ENCODE measurements around the gene SRF.

Gene SRF

DNA sequence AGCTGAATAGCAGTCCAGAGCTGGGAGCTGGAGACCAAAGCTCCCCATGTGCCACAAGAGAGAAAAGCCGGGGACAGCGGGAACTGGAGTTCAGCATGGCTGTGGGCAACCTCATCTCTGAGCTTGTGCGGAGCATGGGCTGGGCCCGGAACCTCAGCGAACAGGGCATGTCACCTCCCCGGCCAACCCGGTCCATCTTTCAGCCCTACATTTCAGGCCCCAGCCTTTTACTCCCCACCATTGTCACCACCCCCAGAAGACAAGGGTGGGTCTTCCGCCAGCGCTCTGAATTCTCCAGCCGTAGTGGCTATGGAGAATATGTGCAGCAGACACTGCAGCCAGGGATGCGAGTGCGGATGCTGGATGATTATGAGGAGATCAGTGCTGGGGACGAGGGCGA is 14.9 kb downstream of the SRF start:
- no peak for DNase-seq (ENCODE audit: low spot score in 2 of 2)
- no peak overlapping the region for H3K4me3 Mint-ChIP-seq
- peak overlapping the region; percentile 85 for H3K27ac Mint-ChIP-seq
- H3K4me1 Mint-ChIP-seq = peaks cover 48% of the 10 kb centered on the region
- H3K36me3 Mint-ChIP-seq = peaks cover 72% of the 10 kb centered on the region
- no peaks in the 10 kb centered on the region for H3K9me3 Mint-ChIP-seq
- no peak for ATAC-seq

DNA sequence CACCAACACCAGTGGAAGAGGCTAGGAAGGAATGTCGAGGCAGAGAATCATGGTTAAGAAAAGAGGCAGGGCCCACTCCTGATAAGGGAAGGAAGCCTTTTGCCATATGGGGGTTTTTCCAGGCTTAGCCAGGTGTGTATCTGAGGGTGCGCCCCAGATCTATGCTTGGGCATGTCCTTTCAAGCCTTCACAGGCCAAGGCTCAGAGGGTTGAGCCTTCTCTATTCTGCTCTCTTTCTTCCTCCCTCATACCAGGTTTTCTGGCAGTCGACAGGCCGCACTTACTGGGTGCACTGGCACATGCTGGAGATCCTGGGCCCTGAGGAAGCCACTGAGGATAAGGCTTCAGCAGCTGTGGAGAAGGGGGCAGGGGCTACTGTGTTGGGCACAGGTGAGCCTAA is 15.6 kb downstream of the SRF start:
- Mint-ChIP-seq H3K4me1 (peaks cover 41% of the 10 kb centered on the region), H3K36me3 (peaks cover 73% of the 10 kb centered on the region), H3K4me3 (no peak overlapping the region), H3K27ac (peak overlapping the region; percentile 85), H3K9me3 (no peaks in the 10 kb centered on the region)
- no peak for ATAC-seq
- no peak for DNase-seq (ENCODE audit: low spot score in 2 of 2)

DNA sequence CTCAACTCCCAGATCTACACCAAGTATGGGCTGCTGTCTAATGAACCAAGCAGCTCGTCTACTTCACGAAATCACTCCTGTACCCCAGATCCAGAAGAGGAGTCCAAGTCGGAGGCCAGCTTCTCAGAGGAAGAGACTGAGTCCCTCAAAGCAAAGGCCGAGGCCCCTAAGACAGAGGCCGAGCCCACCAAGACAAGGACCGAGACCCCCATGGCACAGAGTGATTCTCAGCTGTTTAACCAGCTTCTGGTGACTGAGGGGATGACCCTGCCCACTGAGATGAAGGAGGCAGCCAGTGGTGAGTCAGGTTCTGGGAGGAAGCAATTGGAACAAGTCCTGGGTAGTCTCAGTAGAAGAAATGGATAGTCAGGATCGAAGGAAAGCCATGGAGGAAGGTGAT is 16.8 kb downstream of the SRF start:
- DNase-seq (ENCODE audit: low spot score in 2 of 2) = no peak
- Mint-ChIP-seq H3K9me3 (no peaks in the 10 kb centered on the region), H3K36me3 (peaks cover 82% of the 10 kb centered on the region), H3K4me3 (no peak overlapping the region), H3K4me1 (peaks cover 37% of the 10 kb centered on the region), H3K27ac (peak overlapping the region; percentile 85)
- ATAC-seq = no peak

DNA sequence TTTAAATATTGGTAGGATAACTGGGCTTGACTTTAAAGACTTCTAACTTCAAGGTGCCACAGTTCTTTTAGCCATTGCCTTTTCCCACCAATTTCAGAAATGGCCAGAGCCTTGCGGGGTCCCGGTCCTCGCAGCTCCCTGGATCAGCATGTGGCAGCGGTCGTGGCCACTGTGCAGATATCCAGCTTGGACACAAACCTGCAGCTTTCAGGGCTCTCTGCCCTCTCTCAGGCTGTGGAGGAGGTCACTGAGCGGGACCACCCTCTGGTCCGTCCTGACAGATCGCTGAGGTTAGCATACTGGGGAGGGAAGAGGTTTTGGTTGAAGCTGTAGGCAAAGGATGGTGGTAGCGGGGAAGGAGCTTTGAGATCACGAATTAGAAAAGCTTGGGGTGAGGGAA is 17.4 kb downstream of the SRF start:
- H3K36me3 Mint-ChIP-seq = peaks cover 86% of the 10 kb centered on the region
- no peak for DNase-seq (ENCODE audit: low spot score in 2 of 2)
- H3K4me1 Mint-ChIP-seq = peaks cover 36% of the 10 kb centered on the region
- H3K27ac Mint-ChIP-seq = no peak overlapping the region
- no peak for ATAC-seq
- H3K4me3 Mint-ChIP-seq = no peak overlapping the region
- H3K9me3 Mint-ChIP-seq = no peaks in the 10 kb centered on the region

DNA sequence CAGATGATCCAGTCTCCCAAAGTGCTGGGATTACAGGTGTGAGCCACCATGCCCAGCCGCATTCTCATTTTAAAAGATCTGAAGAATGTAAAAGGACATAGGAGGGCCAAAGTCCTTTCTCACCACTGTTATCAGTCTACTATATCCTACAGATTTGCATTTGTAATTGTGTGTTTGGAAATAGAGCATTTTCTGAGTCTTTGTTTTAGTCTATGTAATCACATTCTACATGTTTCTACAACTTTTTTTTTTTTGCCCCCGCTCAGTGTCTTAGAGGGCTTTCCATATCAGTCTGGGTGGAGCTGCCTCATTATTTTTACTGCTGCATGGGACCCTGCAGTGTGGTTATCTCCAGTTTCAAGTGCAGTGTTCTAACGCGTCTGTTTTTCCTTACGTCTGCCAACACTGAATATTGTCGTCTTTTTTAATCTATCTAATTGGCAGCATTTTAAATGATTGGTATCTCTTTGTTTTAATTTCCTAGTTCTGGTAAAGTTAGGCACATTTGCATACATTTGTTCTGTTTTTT is 18.8 kb downstream of the SRF start:
- DNase-seq (ENCODE audit: low spot score in 2 of 2) = no peak
- Mint-ChIP-seq H3K9me3 (no peaks in the 10 kb centered on the region), H3K27ac (no peak overlapping the region), H3K4me1 (peaks cover 22% of the 10 kb centered on the region), H3K36me3 (peaks cover 91% of the 10 kb centered on the region), H3K4me3 (no peak overlapping the region)
- ATAC-seq = no peak

DNA sequence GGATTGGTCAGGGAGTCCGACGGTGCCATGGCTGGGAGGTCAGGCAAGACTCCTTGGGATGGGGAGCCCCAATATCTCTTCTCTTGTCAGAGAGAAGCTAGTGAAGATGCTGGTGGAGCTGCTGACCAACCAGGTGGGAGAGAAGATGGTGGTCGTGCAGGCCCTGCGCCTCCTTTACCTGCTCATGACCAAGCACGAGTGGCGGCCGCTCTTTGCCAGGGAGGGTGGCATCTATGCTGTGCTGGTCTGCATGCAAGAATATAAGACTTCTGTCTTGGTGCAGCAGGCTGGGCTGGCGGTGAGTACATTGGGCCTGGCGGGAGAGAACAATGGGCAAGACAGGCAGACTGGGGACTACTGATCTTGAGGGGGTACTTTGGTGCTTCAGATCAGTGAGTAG is 21.8 kb downstream of the SRF start:
- H3K9me3 Mint-ChIP-seq = no peaks in the 10 kb centered on the region
- H3K27ac Mint-ChIP-seq = peak overlapping the region; percentile 51
- ATAC-seq (no peak), DNase-seq (ENCODE audit: low spot score in 2 of 2) (no peak)
- no peak overlapping the region for H3K4me3 Mint-ChIP-seq
- peaks cover 9% of the 10 kb centered on the region for H3K4me1 Mint-ChIP-seq
- H3K36me3 Mint-ChIP-seq = peaks cover 80% of the 10 kb centered on the region

DNA sequence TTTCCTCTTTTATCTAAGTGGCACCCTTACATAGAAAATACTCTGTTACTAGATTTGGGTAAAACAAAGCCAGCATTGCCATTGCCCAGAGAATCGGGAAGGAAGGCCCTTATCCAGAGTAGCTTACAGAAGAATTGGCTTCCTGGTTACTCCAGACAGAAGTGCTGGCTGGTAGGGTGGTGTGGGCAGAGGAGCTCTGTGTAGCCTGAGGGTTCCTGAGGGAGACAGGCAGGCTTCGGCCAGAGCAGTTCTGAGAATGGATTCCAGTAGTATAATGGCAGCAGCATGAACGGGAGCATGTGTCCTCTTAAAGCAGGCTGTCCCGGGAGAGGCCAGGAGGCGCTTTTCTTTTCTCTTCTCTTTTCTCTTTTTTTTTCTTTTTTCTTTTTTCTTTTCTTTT is 22.9 kb downstream of the SRF start:
- DNase-seq (ENCODE audit: low spot score in 2 of 2) (no peak), ATAC-seq (no peak)
- H3K36me3 Mint-ChIP-seq = peaks cover 79% of the 10 kb centered on the region
- H3K9me3 Mint-ChIP-seq = no peaks in the 10 kb centered on the region
- H3K27ac Mint-ChIP-seq = no peak overlapping the region
- H3K4me1 Mint-ChIP-seq = peaks cover 9% of the 10 kb centered on the region
- no peak overlapping the region for H3K4me3 Mint-ChIP-seq

DNA sequence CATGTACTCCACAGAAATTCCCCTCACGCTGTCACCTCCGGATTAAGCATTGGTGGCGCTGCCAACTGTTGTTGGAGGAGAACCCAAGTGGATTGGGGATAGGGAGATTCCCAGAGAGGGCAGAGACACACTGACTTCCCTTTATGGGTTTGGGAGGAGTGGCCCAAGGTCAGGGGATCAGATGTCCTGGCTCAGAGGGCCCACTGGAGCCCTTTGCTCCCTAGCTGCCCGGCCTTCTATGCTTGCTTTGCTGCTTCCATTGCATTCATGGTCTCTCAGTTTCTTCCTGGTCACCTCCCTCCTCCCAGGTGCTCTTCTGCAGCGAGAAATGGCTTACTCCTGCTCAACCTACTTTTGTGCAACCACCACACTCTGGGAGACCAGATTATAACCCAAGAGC is 25.3 kb downstream of the SRF start:
- Mint-ChIP-seq H3K4me3 (no peak overlapping the region), H3K9me3 (no peaks in the 10 kb centered on the region), H3K4me1 (peaks cover 9% of the 10 kb centered on the region), H3K27ac (peak overlapping the region; percentile 68), H3K36me3 (peaks cover 57% of the 10 kb centered on the region)
- ATAC-seq (no peak), DNase-seq (ENCODE audit: low spot score in 2 of 2) (no peak)

DNA sequence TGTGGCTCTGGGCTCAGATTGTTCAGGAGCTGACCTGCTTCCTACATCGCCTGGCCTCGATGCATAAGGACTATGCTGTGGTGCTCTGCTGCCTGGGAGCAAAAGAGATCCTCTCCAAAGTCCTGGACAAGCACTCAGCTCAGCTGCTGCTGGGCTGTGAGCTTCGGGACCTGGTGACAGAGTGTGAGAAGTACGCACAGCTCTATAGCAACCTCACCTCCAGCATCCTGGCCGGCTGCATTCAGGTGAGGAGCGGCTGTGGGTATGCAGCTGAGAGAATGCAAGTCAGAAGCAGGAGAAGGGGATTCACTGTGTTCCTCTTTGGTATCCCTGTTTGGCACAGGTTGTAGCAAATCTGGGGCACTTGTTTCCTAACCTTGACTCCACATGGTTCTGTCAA is 28.8 kb downstream of the SRF start:
- Mint-ChIP-seq H3K27ac (peak overlapping the region; percentile 66), H3K9me3 (no peaks in the 10 kb centered on the region), H3K4me3 (no peak overlapping the region), H3K36me3 (peaks cover 33% of the 10 kb centered on the region), H3K4me1 (no peaks in the 10 kb centered on the region)
- ATAC-seq (no peak), DNase-seq (ENCODE audit: low spot score in 2 of 2) (no peak)

DNA sequence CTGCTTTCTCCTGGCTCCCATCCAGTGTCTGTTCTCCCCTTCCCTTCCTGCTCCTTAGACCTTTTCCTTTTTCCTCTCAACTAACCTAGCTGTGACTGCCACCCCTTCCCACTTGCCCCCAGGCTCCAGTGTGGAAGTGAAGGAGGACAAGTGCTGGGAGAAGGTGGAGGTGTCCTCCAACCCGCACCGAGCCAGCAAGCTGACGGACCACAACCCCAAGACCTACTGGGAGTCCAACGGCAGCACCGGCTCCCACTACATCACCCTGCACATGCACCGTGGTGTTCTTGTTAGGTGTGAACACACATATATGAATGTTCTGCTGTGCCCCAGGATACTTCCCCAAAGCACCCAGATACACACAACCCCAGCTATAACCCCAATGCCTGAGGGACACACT is 29.5 kb downstream of the SRF start:
- H3K9me3 Mint-ChIP-seq = no peaks in the 10 kb centered on the region
- peak overlapping the region; percentile 66 for H3K27ac Mint-ChIP-seq
- ATAC-seq = no peak
- DNase-seq (ENCODE audit: low spot score in 2 of 2) = no peak
- no peaks in the 10 kb centered on the region for H3K4me1 Mint-ChIP-seq
- no peak overlapping the region for H3K4me3 Mint-ChIP-seq
- H3K36me3 Mint-ChIP-seq = peaks cover 33% of the 10 kb centered on the region

DNA sequence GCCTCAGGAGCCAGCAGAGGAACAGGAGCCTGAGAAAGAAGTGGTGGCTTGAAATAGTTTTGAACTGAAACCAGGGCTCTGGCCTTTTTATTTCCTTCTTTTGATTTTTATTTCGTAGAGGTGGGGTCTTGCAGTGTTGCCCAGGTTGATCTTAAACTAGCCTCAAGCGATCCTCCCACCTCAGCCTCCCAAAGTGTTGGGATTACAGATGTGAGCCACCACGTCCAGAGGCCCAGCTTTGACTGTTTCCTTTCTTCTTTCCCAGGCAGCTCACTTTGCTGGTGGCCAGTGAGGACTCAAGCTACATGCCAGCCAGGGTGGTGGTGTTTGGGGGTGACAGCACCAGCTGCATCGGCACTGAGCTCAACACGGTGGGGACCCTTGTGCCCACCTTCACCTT is 31.4 kb downstream of the SRF start:
- Mint-ChIP-seq H3K27ac (peak overlapping the region; percentile 66), H3K9me3 (no peaks in the 10 kb centered on the region), H3K36me3 (peaks cover 36% of the 10 kb centered on the region), H3K4me1 (no peaks in the 10 kb centered on the region), H3K4me3 (no peak overlapping the region)
- ATAC-seq (no peak), DNase-seq (ENCODE audit: low spot score in 2 of 2) (no peak)

DNA sequence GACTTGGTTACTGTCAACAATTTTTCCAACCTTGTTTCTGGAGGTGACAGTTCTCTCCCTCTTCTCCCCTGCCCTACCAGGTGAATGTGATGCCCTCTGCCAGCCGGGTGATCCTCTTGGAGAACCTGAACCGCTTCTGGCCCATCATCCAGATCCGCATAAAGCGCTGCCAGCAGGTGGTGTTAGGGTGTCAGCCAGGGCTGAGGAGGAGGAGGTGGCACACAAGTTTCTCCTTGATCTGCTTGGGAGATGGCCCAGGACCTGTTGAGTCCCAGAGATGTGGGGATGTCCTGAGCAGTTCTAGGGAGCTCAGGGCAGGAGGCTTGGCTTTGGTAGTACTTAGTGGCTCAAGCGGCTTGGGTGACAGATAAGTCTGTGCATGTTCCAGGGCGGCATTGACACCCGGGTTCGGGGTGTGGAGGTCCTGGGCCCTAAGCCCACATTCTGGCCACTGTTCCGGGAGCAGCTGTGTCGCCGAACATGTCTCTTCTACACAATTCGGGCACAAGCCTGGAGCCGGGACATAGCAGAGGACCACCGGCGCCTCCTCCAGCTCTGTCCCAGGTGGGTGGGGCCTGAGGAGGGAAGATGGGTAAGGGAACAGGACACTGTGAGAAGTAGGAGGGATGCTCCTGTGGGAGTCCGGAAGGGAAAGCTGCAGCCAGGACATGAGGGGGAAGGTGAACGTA is 32.1 kb downstream of the SRF start:
- Mint-ChIP-seq H3K27ac (no peak overlapping the region), H3K4me3 (no peak overlapping the region), H3K36me3 (peaks cover 29% of the 10 kb centered on the region), H3K4me1 (no peaks in the 10 kb centered on the region), H3K9me3 (no peaks in the 10 kb centered on the region)
- DNase-seq (ENCODE audit: low spot score in 2 of 2) (no peak), ATAC-seq (no peak)

DNA sequence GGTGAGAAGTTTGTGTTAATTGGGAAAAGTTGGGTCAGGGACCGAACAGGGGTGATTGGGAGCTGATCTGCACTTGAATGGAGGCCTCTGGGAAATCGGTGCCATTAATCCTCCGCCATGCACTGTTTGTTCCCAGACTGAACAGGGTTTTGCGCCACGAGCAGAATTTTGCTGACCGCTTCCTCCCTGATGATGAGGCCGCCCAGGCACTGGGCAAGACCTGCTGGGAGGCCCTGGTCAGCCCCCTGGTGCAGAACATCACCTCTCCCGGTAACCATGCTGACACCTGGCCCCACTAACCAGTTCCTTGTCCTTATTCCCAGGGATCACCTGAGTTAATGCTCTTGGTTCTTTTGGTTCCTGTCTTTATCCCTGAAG is 32.6 kb downstream of the SRF start:
- Mint-ChIP-seq H3K9me3 (no peaks in the 10 kb centered on the region), H3K27ac (peak overlapping the region; percentile 58), H3K36me3 (peaks cover 25% of the 10 kb centered on the region), H3K4me1 (no peaks in the 10 kb centered on the region), H3K4me3 (no peak overlapping the region)
- no peak for DNase-seq (ENCODE audit: low spot score in 2 of 2)
- ATAC-seq = no peak

DNA sequence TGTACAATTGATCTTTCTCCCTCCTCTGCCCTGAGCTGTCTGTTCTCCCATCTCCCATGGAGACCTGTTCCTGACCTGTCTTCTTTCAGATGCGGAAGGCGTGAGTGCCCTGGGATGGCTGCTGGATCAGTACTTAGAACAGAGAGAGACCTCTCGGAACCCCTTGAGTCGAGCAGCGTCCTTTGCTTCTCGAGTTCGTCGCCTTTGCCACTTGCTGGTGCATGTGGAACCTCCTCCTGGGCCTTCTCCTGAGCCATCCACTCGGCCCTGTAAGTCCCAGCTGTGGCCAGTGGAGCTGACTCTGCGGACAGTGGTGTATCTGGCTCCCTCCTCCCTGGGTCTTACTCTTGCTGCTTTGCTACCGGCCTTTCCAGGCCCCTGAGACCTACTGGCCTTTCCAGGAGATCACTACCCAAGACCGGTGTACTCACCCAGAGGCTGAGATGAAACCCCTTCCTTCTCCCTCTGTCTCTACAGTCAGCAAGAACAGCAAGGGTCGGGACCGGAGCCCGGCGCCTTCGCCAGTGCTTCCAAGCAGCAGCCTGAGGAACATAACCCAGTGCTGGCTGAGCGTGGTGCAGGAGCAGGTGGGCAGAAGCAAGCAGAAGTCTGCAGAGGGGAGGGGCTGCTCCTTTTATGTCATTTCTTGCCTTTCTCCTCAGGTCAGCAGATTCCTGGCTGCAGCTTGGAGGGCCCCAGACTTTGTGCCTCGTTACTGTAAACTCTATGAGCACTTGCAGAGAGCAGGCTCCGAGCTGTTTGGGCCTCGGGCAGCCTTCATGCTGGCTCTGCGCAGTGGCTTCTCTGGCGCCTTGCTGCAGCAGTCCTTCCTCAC is 33.4 kb downstream of the SRF start:
- H3K36me3 Mint-ChIP-seq = peaks cover 21% of the 10 kb centered on the region
- H3K4me1 Mint-ChIP-seq = no peaks in the 10 kb centered on the region

DNA sequence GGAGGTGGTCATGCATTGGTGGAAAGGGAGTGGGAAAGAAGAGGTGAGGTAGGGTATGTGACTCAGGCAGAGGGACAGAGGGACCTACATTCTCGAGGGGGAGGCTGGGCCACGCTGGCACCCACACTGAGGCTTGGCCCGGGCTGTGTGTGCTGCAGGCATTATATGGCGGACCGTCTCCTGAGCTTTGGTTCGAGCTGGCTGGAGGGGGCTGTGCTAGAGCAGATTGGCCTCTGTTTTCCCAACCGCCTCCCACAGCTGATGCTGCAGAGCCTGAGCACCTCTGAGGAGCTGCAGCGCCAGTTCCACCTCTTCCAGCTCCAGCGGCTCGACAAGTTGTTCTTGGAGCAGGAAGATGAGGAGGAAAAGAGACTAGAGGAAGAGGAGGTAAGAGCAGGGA is 34.8 kb downstream of the SRF start:
- no peaks in the 10 kb centered on the region for H3K4me1 Mint-ChIP-seq

More for the DNA sequence above, 33.4 kb downstream of the SRF start:
- ATAC-seq (no peak), DNase-seq (ENCODE audit: low spot score in 2 of 2) (no peak)
- Mint-ChIP-seq H3K27ac (peak overlapping the region; percentile 58), H3K4me3 (no peak overlapping the region), H3K9me3 (no peaks in the 10 kb centered on the region)

DNA sequence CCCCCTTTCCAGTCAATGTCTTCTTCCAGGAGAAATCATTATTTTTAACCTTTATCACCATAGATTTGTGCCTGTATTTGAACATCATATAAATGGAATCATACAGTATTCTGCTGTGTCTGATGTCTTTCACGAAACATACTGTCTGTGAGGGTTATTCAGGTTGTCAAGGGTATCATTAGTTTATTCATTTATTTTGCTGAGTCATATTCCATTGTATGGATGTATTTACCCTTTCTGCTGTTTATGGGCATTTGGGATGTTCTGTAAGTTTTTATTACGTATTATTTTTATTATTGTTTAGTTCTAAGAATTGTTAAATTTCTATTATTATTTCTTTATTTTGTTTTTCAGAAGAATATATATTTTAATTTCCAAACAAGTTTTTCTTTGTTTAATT is 36.2 kb downstream of the SRF start:
- no peaks in the 10 kb centered on the region for H3K4me1 Mint-ChIP-seq
- H3K4me3 Mint-ChIP-seq = no peak overlapping the region
- peaks cover 27% of the 10 kb centered on the region for H3K36me3 Mint-ChIP-seq
- H3K27ac Mint-ChIP-seq = no peak overlapping the region
- ATAC-seq (no peak), DNase-seq (ENCODE audit: low spot score in 2 of 2) (no peak)
- H3K9me3 Mint-ChIP-seq = no peaks in the 10 kb centered on the region

More for the DNA sequence above, 34.8 kb downstream of the SRF start:
- DNase-seq (ENCODE audit: low spot score in 2 of 2) (no peak), ATAC-seq (no peak)
- Mint-ChIP-seq H3K4me3 (no peak overlapping the region), H3K27ac (peak overlapping the region; percentile 35), H3K9me3 (no peaks in the 10 kb centered on the region), H3K36me3 (peaks cover 24% of the 10 kb centered on the region)

Measured in stimulated activated effector memory CD8-positive, alpha-beta T cell treated with anti-CD3 and anti-CD28 coated beads, Interleukin-12 subunit alpha, Interleukin-12 subunit beta, amount 100 ng/mL, for 72 hours (primary cell).